NCI-H345 treated with DMSO at 0.1 percent for 48 hours (cell line): Measurements from ENCODE around the gene NEK7.
"Not testable (repeated sequence)": the region's sequence is repeated elsewhere in the genome, so short reads cannot be mapped to it uniquely, and the experiment has no call there.

Experiments used
- DNase-seq: peaks from one replicate; lab custom pipeline; 2025; ENCODE audit not compliant: unreplicated experiment; lab: John Stamatoyannopoulos, UW

The NEK7 gene

DNA sequence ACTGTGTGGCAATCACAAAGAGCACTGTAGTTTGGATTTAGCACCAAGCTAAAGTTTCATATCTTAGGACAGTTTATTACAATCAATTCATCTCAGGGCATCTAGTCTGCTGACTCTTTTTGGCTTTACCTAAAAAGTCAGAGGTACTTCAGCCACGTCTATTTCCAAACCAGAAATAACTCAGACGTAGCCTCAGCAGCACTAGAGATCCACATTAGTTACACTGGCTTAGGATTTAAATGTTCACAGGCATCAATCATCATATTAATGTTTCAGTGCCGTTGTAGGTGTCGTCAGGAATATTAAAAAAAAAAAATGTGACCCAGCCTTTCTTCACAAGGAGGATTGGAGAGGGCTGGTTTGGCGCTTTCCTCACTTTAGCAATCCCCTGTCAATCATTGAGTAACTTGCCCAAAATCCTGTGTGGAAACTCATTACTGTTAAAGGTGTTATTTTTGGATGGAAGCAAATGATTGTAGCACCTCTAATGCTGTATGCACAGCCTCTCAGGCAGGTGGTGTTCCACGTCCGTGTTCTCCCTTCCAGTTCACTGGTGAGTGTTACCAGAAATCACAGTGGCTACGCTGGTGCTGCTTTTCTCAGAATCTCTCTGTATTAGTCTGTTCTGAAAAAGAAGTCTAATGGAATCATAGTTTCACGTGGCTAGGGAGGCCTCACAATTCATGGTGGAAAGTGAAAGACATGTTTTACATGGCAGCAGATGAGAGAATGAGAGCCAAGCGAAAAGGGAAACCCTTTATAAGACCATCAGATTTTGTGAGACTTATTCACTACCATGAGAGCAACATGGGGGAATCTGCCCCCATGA is 45.4 kb downstream of the NEK7 start:
- DNase-seq = no peak

- no peak for DNase-seq
Measured at GRCh38 chr1:198203434-198203833, 46.6 kb downstream of the NEK7 start.

GRCh38 chr1:198205016-198205684 is 48.4 kb downstream of the NEK7 start:
- no peak for DNase-seq

DNA sequence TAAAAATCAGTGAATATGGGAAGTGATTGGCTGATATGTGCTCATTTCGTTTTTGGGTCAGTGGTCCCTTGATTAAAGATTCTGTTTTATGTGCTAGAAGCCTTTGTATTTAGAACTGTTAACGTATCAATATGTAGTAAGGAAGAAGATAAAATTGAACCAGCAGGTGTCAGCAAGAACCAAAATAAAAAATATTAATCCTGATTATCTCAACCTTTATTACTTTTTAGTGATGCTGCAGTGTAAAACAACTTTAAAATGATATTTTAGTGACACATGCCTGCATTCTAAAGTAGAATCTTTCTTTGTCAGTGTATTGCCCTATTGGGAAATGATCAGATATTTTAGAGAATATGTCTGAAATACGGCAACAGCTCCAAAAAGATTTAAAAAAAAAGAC is 49.5 kb downstream of the NEK7 start:
- DNase-seq = no peak

GRCh38 chr1:198211696-198212095 is 54.9 kb downstream of the NEK7 start:
- no peak for DNase-seq

DNA sequence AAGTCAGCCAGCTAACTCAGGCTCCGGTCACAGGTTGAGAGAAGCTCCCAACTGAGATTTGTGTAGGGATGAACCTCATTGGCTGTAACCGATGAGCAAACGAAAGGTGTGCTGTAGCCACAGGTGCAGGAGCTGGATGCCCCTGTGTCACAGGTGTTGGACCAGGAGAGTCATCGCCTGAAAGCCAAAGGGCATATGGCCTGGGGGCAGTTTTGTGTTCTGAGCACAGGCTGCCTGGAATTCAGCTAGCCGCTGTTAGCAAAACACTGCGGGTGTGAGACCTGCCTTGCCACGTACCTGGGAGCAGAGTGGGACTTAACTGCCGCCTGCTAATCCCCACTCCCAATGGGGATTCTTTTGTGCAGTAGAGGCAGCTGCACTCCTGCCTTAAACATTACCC is 55.3 kb downstream of the NEK7 start:
- DNase-seq = no peak

DNA sequence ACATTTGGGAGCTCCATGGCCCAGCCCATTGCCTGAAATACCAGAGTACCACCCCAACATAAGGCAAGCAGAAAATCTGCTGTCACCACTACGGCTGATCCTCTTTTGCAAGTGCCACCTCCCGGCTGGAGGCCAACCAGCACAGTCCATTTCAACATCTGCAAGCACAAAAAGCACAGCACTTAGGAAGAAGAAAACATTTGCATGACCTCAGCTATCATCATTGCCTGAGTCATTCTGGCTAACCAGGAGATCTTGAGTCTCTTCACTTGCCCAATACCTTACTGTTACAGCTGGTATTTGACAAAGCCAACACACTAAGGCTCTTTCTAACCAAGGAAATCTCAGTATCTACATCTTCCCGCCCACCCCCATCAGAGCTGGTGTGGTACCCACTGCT is 55.9 kb downstream of the NEK7 start:
- no peak for DNase-seq

GRCh38 chr1:198214924-198215323 is 58.1 kb downstream of the NEK7 start:
- no peak for DNase-seq

GRCh38 chr1:198220428-198220827 is 63.6 kb downstream of the NEK7 start:
- no peak for DNase-seq

- not testable (repeated sequence) for DNase-seq
Measured at GRCh38 chr1:198227010-198227409, 70.2 kb downstream of the NEK7 start.

- not testable (repeated sequence) for DNase-seq
Measured at GRCh38 chr1:198227454-198227853, 70.7 kb downstream of the NEK7 start.

- DNase-seq = no peak
Measured at GRCh38 chr1:198228925-198229324, 72.1 kb downstream of the NEK7 start.

DNA sequence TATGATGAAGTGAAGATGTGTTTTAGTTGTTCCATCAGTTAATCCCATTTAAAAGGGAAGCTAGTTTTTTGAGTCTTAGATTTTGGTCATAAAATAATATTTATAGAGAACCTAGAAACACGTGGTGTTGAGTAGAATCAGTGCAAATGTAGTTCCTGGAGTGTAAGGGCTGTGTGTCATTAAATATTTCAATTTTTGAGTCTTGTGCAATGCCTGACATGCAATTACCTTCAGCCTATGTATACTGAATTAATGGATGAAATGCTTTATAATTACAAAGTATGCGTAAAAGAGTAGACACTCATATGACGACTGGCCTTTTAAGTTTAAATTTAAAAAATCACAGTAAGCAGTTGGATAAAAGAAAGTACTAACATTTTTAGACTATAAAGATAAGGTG is 75.0 kb downstream of the NEK7 start:
- no peak for DNase-seq

- DNase-seq = no peak
Measured at GRCh38 chr1:198232378-198232777, 75.6 kb downstream of the NEK7 start.

DNA sequence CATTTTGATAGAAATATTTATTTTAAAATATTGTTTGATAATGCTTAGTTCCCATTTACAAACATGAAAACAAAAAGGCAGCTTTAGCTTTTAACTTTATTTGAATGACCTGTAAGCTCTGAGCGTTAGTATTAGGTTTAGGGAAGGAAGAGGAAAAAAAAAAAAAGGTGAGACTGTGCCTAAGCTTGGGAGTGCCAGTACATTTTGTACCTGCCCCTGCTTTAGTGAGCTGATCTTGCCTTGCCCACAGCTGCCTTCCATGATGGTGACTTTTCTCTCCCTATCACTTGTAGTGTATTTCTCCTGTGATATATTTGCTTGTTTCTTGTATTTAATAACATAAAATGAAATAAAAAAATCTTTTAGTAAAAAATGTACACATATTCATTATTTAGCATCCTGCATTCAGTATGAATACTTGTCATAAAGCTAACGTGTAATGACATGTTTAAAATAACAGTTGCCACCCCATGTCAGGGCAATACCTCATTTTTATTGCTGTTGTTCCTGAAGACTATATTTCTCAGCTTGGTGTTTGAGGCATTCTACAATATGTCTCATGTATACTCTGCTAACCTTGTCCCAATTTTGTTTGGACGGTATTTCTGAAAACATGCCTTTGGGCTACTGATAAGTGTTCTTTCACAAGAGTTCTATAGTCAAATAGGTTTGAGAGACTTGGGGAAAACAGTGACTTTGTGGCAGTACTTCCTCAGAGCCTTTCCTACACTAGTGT is 76.3 kb downstream of the NEK7 start:
- DNase-seq = no peak

GRCh38 chr1:198234520-198235251 is 77.9 kb downstream of the NEK7 start:
- DNase-seq = no peak

- no peak for DNase-seq
Measured at GRCh38 chr1:198238121-198238520, 81.3 kb downstream of the NEK7 start.

DNA sequence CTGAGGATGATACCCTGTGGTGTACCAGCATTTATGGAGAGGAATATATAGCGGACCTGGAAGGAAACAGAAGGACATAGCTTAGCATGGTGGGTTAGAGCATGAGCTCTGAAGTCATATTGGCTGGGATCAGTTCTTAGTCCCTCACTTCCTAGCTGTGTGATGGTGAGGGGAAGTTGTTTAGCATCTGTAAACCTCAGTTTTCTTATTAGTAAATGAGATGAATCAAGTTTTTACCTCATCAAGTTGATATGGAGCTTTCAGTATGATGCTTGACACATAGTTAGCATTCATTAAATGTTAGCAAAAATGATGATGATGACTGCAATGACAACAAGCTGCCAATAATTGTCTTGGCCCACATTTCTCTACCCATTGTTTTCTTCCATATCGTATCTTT is 84.8 kb downstream of the NEK7 start:
- no peak for DNase-seq

DNA sequence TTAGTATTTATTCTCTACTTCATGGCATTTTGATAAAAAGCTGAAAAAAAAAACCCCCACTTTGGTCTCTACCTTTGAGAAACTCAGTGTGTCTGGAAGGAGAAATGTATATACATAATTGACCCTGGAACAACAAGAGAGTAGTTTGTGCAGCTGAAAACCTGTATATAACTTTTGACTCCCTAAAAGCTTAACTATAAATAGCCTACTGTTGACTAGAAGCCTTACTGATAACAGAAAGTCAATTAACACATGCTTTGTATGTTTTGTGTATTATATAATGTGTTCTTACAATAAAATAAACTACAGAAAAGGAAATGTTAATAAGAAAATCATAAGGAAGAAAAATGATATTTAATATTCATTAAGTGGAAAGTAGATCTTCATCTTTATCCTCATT is 88.0 kb downstream of the NEK7 start:
- no peak for DNase-seq

DNA sequence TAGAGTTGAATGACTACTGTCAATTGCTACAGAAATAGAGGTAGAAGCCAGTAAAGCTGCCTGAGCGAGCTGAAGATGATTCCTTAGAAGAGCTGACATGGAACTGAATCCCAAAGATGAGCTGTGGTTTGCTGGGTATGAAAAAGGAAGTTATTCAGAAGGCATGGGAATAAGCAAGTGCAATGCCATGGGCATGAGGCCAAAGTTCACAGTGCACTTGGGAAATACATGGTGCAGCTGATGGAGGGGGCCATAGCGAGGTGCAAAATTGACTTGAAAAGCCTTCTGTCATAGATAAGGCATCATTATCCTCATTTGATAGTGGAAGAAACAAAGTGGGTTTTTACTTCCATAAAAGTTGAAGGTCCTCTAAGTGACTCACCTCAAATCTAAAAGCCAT is 88.6 kb downstream of the NEK7 start:
- DNase-seq = no peak

- DNase-seq = no peak
Measured at GRCh38 chr1:198246337-198246736, 89.5 kb downstream of the NEK7 start.
